ENCODE results near the gene ATRIP. TPM values are rescaled to one million over a fixed set of nuclear protein-coding genes. Genes with fewer than 3 reads are reported as not detected.
"Not testable (repeated sequence)": the region's sequence is repeated elsewhere in the genome, so short reads cannot be mapped to it uniquely, and the experiment has no call there.

The ATRIP gene
- 12.4 and 12.8 TPM in 2 replicates for total RNA-seq (2014; rRNA removed; shearing (Covaris generic))

DNA sequence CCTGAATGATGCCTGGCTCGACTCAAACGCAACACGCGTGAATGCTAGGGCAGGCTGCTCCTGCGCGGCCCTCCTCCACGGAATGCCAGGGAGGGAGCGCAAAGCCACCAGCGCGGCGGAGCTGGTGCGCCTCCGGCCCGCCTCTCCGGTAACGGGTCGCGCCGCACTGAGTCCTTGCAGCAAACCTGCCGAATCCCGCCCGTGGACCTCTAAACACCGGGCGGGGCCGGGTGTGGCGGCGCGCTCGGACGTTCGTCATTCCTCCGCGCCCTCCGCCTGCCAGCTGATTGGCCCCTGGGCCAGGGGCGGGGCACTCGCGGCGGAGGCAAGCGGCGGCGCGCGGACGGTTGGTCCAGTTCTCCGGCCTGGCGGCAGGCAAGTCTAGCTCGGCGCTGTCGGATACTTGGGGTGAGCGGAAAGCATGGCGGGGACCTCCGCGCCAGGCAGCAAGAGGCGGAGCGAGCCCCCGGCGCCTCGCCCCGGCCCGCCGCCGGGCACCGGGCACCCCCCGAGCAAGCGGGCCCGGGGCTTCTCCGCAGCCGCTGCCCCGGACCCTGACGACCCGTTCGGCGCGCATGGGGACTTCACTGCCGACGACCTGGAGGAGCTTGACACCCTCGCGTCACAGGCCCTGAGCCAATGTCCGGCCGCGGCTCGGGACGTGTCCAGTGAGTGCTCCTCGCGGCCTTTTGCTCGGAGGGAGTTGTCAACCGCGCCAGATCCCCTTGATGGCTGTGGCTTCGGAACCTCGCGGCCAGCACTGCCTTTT lies at the start of gene ATRIP:
TSS of gene ATRIP (plus strand) at position 313 of the 769 bp plus-strand sequence. CDS start at position 422, 109 bp downstream.
- H3K36me3 ChIP-seq: peaks cover 25% of the 10 kb centered on the region
- no peaks in the 10 kb centered on the region for H3K9me3 ChIP-seq (replicated peaks)
- peak within 1 kb of the TSS; percentile 32; the same call in 1 of the 2 replicates for H3K27ac ChIP-seq
- H3K4me3 ChIP-seq: peak within 1 kb of the TSS; percentile 87
- peaks cover 7% of the 10 kb centered on the region; the same call in 1 of the 2 replicates for H3K4me1 ChIP-seq
- no peaks in the 10 kb centered on the region for H3K27me3 ChIP-seq
- DNase-seq: peak; percentile 86

DNA sequence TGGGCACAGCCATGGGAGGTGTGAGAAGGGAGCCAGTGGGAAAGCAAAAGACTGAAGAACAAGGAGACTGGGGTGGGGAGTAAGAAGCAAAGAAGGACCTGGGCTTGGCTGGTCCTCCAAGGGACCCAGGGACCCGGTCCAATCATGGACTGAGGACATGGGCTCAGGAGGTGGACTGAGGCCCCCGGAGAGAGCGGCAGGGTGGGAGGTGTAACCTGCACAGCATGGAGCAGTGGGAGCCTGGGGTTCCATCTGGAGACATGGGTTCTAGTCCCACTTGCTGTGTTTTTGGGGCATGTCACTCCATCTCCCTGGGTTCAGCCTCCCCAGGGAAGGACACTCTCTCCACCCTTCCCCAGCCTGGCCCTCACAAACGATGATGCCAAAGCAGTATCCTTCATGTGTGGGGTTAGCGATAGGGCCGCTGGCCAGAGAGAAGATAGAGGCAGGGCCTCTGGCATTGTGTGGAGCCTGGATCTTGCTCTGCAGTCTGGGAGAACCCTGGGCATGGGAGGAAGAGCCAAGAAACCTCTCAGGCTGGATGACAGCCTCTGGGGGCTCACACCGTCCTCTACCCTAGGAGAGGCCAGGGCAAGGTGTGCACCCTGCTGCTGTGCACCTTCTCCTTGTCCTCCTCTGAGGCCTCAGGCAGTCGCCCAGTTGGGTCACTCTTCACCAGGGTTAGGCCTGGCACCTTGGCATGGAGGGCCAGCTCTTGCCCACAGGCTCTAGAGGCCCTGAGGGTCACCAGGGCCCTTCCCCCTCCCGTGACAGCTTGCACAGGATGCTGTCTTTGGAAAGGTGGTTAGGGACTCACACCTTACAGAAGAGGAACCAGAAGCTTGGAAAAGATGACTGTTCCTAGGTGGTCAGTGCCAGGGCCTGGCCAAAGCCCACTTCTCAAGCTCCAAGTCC lies 48.5 kb upstream of the ATRIP start:
- no peak overlapping the region for H3K4me3 ChIP-seq
- H3K27ac ChIP-seq: no peak overlapping the region
- no peaks in the 10 kb centered on the region for H3K9me3 ChIP-seq (replicated peaks)
- H3K36me3 ChIP-seq: peaks cover 2% of the 10 kb centered on the region
- no peak for DNase-seq
- H3K4me1 ChIP-seq: peaks cover 4% of the 10 kb centered on the region; the same call in 1 of the 2 replicates
- no peaks in the 10 kb centered on the region for H3K27me3 ChIP-seq

DNA sequence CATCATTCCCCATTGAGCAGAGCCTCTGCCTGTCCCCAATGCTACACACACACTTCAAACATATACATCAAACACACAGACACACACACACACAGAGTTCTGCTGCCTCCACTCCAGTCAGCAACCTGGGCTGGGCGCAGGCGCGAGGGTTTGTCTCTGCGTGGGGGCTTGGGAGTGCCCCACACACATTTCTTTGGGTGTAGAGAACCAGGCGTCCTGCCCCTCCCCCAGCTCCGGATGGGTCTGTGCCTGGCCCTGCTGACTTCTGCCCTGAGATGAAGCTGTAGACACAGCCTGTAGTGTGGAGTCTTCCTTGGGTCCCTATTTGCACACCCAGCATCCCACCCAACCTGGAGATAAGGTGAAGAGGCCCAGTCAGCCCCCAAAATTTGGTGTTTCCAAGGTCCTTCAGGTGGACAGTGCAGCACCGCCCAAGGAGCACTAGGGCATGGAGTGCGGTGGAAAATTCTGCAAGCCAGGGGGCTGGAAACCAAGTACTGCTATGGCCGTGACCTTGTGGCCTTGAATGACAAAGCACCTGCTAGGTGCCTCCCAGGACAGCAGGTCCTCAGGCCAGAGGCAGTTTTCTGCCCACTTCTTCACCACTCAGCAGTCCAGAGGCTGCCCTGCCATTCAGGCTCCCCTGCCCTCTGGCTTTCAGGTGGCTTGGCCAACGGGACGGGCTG lies 47.7 kb upstream of the ATRIP start:
- Histone ChIP-seq H3K4me1 (peaks cover 4% of the 10 kb centered on the region; the same call in 1 of the 2 replicates), H3K36me3 (peaks cover 3% of the 10 kb centered on the region), H3K27ac (no peak overlapping the region), H3K4me3 (no peak overlapping the region), H3K9me3 (replicated peaks) (no peaks in the 10 kb centered on the region), H3K27me3 (no peaks in the 10 kb centered on the region)
- no peak for DNase-seq

DNA sequence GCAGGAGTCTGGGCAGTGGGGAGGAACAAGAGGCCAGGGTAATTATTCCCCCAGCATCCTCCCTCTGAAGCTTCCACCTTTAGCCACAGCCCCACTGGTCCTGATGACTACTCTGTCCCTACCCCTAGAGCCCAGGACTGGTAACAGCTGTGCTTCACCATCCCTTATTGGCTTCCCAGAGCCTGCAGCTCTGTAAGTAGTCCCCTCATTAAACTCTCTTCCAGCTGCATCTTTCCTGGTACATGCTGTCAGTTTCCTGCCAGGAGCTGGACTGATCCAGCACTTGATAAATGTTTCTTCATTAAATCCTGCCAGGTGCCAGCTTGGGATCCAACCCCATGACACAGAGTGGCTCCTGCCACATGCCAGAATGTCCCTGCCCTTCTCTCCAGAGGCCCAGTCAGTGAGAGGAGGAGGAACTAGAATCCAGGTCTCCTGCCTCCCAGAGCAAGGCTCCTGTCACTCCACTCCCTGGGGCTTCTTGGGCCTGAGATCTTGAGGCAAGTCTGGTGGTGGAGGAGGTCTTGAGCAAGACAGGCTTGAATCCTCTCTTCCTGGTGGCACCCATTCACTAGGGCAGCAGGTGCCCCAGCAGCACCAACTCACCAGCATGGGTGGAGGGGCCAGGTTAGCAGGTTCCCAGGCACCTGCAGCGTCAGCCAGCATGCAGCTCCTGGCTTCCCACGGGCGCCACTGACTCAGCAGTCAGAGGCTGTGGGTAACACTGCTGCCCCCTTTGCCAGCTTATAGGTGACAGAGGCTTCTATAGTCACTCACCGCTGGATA lies 47.0 kb upstream of the ATRIP start:
- DNase-seq: peak in 1 of 2 experiments; percentile 49
- no peaks in the 10 kb centered on the region for H3K27me3 ChIP-seq
- no peak overlapping the region for H3K4me3 ChIP-seq
- H3K36me3 ChIP-seq: peaks cover 9% of the 10 kb centered on the region
- H3K27ac ChIP-seq: no peak overlapping the region
- H3K4me1 ChIP-seq: peaks cover 4% of the 10 kb centered on the region; the same call in 1 of the 2 replicates
- no peaks in the 10 kb centered on the region for H3K9me3 ChIP-seq (replicated peaks)

DNA sequence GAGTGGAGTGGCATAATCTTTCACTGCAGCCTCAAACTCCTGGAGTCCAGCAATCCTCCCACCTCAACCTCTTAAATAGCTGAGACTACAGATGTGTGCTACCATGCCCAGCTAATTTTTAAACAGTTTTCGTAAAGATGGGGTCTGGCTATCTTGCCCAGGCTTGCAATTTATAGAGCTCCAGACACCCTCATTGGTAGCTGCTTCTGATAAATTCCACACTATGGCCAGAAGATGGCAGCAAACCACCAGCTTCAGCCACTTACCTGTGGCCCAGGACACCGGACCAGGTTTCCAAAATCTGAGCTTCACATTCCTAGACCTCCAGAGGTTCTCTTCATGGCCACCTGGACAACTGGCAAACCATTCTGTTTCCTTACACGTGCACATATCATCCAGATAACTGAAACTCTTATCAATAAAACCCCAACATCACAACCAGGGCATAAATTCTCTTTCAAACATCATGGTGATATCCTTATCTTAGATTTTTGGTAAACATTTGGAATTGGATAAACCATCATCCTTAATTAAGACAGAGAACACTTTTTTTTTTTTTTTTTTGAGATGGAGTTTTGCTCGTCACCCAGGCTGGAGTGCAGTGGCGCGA lies 45.6 kb upstream of the ATRIP start:
- peak; percentile 38 to 81 for DNase-seq

DNA sequence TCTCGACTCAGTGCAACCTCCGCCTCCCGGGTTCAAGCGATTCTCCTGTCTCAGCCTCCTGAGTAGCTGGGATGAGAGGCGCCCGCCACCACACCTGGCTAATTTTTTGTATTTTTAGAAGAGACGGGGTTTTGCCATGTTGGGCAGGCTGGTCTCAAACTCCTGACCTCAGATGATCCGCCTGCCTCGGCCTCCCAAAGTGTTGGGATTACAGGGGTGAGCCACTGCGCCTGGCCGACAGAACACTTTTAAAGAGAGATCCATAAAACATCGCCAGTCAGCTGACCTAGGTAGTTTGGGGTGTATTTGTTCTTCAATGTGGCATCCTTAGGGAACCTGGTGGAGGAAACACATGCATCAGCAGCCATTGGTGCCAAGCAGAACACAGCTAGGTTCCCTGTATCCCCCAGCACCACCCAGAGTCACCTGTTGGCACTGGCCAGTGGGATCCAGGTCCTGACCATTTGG lies 45.1 kb upstream of the ATRIP start:
- DNase-seq; H3K27me3 ChIP-seq; H3K4me1 ChIP-seq; H3K27ac ChIP-seq; H3K4me3 ChIP-seq; H3K9me3 ChIP-seq (replicated peaks): not testable (repeated sequence)
- peaks cover 12% of the 10 kb centered on the region for H3K36me3 ChIP-seq

More for the DNA sequence above, 45.6 kb upstream of the ATRIP start:
- Histone ChIP-seq H3K4me3 (no peak overlapping the region), H3K9me3 (replicated peaks) (no peaks in the 10 kb centered on the region), H3K36me3 (peaks cover 9% of the 10 kb centered on the region), H3K27ac (no peak overlapping the region), H3K4me1 (peaks cover 4% of the 10 kb centered on the region; the same call in 1 of the 2 replicates), H3K27me3 (no peaks in the 10 kb centered on the region)

DNA sequence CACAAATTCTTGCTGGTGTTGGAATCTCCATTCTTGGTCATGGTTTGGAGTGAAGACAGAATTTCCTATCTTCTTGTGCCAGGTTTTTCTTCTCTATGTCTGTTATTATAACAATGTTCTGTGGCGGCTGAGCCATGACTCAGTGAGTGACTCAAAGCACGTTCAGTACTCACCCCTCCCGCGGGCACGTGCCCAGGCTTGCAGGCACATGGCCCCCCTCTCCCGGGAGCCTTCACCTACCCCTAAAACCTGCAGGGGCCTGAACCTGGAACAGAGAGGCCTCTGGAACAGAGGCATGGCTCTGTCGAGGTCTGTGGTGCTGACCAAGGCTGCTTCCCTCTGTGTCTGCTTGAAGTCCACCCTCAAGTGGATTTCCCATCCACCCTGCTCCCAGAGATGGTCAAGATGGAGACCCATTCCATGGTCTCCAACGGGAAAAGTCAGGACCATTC lies 44.2 kb upstream of the ATRIP start:
- no peak for DNase-seq
- H3K4me1 ChIP-seq: peaks cover 4% of the 10 kb centered on the region; the same call in 1 of the 2 replicates
- H3K9me3 ChIP-seq (replicated peaks): no peaks in the 10 kb centered on the region
- H3K36me3 ChIP-seq: peaks cover 15% of the 10 kb centered on the region
- no peaks in the 10 kb centered on the region for H3K27me3 ChIP-seq
- no peak overlapping the region; the same call in 1 of the 2 replicates for H3K27ac ChIP-seq
- H3K4me3 ChIP-seq: no peak overlapping the region

DNA sequence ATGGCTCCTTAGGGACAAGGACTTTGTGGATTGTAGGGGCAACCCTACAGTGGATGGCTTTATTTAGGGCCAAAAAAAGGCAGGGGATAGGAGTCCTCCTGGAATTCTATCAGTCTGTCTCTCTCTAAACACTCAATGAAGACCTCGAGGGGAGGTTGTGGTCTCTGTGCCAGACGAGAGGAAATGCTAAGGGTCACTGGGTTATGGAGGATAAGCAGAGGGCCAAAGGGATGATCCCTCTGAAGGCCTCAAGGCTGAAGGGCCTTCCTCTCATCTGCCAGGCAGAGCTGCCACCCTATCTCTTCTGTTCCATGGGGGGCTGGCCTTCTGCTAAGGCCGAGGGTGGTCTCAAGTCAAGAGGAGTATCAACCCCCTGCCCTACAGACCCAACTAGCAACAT lies 43.6 kb upstream of the ATRIP start:
- Histone ChIP-seq H3K36me3 (peaks cover 15% of the 10 kb centered on the region), H3K4me1 (peaks cover 4% of the 10 kb centered on the region; the same call in 1 of the 2 replicates), H3K4me3 (no peak overlapping the region), H3K9me3 (replicated peaks) (no peaks in the 10 kb centered on the region), H3K27me3 (no peaks in the 10 kb centered on the region), H3K27ac (no peak overlapping the region)
- no peak for DNase-seq

DNA sequence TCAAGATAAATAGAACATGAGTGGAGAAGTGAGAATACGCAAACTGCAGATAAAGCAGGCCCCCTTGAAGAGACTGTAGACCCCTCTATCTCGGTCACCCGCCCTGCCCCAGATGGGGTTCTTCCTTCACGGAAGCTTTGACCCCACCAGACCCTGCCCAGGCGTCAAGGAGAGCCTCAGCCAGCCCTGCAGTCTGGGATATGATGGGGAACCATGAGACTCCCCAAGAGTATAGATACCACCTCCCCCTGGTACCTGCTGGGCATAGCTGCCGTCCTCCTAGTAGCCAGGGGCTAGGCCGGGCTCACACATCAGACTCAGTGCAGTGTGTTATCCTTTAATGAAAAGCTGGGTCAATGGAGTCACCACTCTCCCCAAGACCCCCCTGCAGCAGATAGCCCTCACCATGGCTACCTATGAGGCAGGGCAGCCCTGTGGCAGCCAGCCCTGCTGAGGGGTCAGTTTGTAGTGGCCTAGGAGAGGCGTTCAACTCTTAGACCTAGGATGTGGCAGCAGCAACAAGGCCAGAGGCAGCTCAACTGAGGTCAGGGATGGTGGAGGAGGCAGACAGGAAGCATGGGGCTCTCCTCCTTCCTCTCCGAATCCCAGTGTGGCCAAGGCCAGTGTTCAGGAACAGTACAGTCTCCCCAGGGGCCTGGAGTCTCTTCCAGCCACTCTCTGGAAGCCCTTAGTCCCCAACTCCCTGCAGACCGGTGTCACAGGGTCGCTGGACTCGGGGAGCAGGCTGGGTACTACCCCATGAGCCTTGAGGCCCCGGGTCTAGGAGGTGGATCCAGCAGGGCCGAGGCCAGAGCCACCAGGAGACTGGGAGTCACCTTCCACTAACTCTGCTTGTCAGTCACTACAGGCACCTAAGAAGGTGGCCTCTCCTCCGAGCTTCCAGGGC lies 42.8 kb upstream of the ATRIP start:
- no peak overlapping the region for H3K4me3 ChIP-seq
- no peaks in the 10 kb centered on the region for H3K9me3 ChIP-seq (replicated peaks)
- H3K36me3 ChIP-seq: peaks cover 16% of the 10 kb centered on the region
- H3K4me1 ChIP-seq: peaks cover 4% of the 10 kb centered on the region; the same call in 1 of the 2 replicates
- no peak for DNase-seq
- no peak overlapping the region for H3K27ac ChIP-seq
- H3K27me3 ChIP-seq: no peaks in the 10 kb centered on the region

DNA sequence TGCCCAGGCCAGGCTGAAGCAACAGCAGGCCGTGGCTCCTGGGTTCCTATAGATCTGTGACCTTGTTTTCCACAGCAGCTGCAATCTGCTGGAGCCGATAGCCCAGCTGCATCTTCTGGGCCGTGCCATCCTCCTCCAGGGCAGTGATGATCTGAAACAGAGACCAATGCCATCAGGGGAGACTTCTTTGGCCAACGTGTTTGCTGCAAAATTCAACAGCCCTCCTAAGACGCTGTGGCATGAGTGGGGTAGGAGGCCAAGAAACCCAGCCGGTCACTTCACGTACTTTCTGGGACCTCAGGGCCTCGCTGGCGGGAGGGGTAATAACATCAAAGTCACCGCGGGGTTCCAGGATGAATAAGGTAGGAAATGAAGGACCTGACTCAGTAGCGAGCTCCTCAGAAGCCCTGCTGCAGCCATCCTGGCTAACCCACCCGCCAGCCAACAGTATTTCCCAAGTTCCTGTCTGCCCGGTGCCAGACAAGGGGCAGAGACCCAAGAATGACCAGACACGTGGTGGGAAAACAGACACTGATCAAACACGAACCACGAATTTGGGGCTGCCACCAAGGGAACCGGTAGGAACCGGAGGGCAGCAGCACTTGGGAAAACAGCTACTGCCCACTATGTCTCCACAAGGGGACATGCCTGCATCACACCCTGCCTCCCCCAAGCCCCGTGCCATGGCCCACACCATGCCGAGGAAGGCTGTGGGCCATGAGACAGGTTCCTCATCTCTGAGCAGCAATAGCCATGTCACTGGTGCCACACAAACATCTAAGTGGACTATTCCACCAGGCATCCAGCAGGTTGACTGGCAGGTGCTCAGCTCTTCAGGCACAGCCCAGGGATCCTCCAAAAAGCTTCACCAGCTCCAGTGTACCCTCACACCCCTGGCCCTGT lies 41.8 kb upstream of the ATRIP start:
- peaks cover 4% of the 10 kb centered on the region; the same call in 1 of the 2 replicates for H3K4me1 ChIP-seq
- no peaks in the 10 kb centered on the region for H3K9me3 ChIP-seq (replicated peaks)
- H3K27ac ChIP-seq: no peak overlapping the region
- DNase-seq: no peak
- no peaks in the 10 kb centered on the region for H3K27me3 ChIP-seq
- H3K4me3 ChIP-seq: no peak overlapping the region
- H3K36me3 ChIP-seq: peaks cover 25% of the 10 kb centered on the region

DNA sequence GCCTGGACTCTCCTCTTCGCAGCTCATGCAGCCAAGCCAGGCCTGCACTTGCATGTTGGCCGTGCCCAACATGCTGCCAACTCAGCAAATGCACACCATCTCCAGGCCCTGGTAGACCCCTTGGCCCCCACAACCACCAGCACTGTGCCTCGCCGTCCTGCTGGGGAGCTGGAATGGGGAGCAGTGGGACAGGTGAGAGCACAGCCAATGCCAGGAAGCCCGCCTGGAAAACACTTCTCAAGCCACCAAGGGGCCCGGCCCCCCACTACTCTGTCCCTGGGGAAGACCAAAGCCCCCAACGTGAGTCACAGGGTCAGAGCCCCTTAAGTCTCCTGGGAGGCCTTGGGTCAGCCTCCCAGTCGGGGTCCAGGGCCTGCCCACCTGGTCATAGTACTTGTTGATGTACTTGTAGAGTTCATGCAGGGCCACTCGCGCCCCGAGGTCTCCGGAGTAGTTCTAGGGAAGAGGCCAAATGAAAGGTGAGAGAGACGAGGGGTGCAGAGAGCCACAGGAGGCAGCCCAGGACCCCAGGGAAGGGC lies 41.1 kb upstream of the ATRIP start:
- DNase-seq: no peak
- H3K36me3 ChIP-seq: peaks cover 26% of the 10 kb centered on the region
- no peak overlapping the region for H3K27ac ChIP-seq
- H3K27me3 ChIP-seq: no peaks in the 10 kb centered on the region
- no peak overlapping the region for H3K4me3 ChIP-seq
- no peaks in the 10 kb centered on the region for H3K9me3 ChIP-seq (replicated peaks)
- peaks cover 4% of the 10 kb centered on the region; the same call in 1 of the 2 replicates for H3K4me1 ChIP-seq

Data from SJCRH30 (cell line).